Body of pancreas (tissue), 4 donors: ENCODE measurements around the gene SPATA46. TPM values are rescaled to one million over a fixed set of nuclear protein-coding genes. Genes with fewer than 3 reads are reported as not detected.

Experiments
- ATAC-seq: fragments of 150-250 bp; one replicate; pipeline ENCODE4 v1.9.1; 2016
- DNase-seq, 4 donors: peaks; one replicate each; pipeline ENCODE4 v3.0.0-alpha.2; 2019
- H3K27ac ChIP-seq, 4 donors: fragments of 200-600 bp; sonication (generic); 1 replicate in 3 of 4; 2 replicates in 1 of 4; pipeline versions ENCODE4 v1.5.1 to v1.6.1; 2016 to 2019; ENCODE audit warnings: mild to moderate bottlenecking in 1 of 4, mixed read lengths in 1 of 4, moderate library complexity in 1 of 4
- H3K27me3 ChIP-seq, 2 donors: fragments of 200-600 bp; sonication (generic); one replicate each; pipeline ENCODE4 v1.6.0; 2016; ENCODE audit warnings: mild to moderate bottlenecking in 1 of 2
- H3K36me3 ChIP-seq, 2 donors: fragments of 200-600 bp; sonication (generic); replicated peaks in 1 of 2; 2 replicates each; pipeline ENCODE4 v1.5.1; 2016; ENCODE audit warnings: low read depth in 2 of 2; ENCODE audit not compliant: insufficient read depth in 1 of 2
- H3K4me1 ChIP-seq: fragments of 200-600 bp; sonication (generic); one replicate; pipeline ENCODE4 v1.6.0; 2016
- H3K4me3 ChIP-seq, 2 donors: fragments of 200-600 bp; sonication (generic); 1 replicate in 1 of 2; 2 replicates in 1 of 2; pipeline ENCODE4 v1.5.1; 2016 to 2019
- H3K9me3 ChIP-seq, 3 donors: fragments of 200-600 bp; sonication (generic); 1 replicate in 2 of 3; 2 replicates in 1 of 3; pipeline ENCODE4 v1.5.1; 2016
- CTCF ChIP-seq, 7 experiments: fragments of 450-650 bp in 4 of 7; fragments of 200-600 bp in 3 of 7; sonication (generic) in 3 of 7; IDR thresholded peaks; one replicate each; pipeline ENCODE4 v1.5.1; 2016 to 2019; ENCODE audit warnings: antibody characterized with exemption in 7 of 7
- POLR2A ChIP-seq, 3 donors: fragments of 450-650 bp; IDR thresholded peaks; one replicate each; pipeline ENCODE4 v1.6.1; 2016; ENCODE audit warnings: antibody characterized with exemption in 3 of 3, mild to moderate bottlenecking in 2 of 3
- WGBS, 2 donors: methylation state at CpG; one replicate each; pipeline ENCODE4 v1.1.5; 2017; 5-methylcytosine and 5-hydroxymethylcytosine counted together
- intact Hi-C: fragments of 100-400 bp; cut with DNase I; formaldehyde crosslinking; loops from one replicate; pipeline ENCODE4 v1.15.1; 2023
- total RNA-seq, 2 donors: library from RNA; depleted of rRNA; stranded (reverse); fragments of >200 nt; gene quantifications; one replicate each; pipeline ENCODE4 v1.1.0, GENCODE V29; 2016

SPATA46 gene
- total RNA-seq, 2 donors from 2014 or later: not detected

DNA sequence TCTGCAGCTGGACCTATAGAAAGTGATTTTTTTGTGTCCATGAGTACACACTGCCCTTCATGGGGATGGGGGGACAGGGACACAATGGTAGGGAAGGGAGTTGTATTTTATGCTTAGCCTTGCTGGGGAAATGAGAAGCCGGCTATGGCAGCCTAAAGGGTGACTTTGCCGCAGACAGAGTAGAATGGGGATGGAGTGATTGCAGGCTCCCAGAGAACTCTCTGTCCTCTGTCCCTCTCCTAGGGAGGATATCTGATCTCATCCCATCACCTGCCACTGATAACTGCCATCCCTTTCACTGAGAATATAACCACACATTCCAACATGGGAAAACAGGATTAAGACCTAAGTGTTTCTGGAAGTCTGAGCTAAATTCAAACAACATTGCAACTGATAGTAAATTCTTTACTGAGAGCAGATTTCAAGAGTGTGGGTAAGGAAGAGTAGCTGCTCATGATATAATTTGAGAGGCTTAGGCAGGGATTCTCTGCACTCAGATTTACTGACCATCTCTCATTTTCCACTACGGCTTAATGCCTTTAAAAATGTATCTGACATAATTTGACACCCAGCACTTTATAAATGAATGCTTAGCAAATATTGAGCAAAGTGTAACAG is 21.4 kb upstream of the SPATA46 start:
- intact Hi-C loops: no loop called here
- WGBS, 2 donors: 43% methylated on average over 3 of the region's 3 CpGs

GRCh38 chr1:162397039-162397448 is 20.4 kb upstream of the SPATA46 start:
- intact Hi-C loops: no loop called here
- TF ChIP-seq POLR2A (IDR thresholded peaks at IDR 0.05) (no peak), CTCF (IDR thresholded peaks at IDR 0.05) (no peak)
- ATAC-seq (no peak), DNase-seq (no peak)
- Histone ChIP-seq H3K4me3 (no peak overlapping the region), H3K9me3 (no peaks in the 10 kb centered on the region), H3K4me1 (no peaks in the 10 kb centered on the region), H3K36me3 (no peaks in the 10 kb centered on the region), H3K27me3 (no peaks in the 10 kb centered on the region), H3K27ac (no peak overlapping the region)
- WGBS, 2 donors: 84 to 86% methylated on average over 3 of the region's 3 CpGs

More for the DNA sequence above, 21.4 kb upstream of the SPATA46 start:
- Histone ChIP-seq H3K4me1 (no peaks in the 10 kb centered on the region), H3K9me3 (no peaks in the 10 kb centered on the region), H3K27ac (no peak overlapping the region), H3K4me3 (no peak overlapping the region), H3K27me3 (no peaks in the 10 kb centered on the region), H3K36me3 (no peaks in the 10 kb centered on the region)
- TF ChIP-seq POLR2A (IDR thresholded peaks at IDR 0.05) (no peak), CTCF (IDR thresholded peaks at IDR 0.05) (no peak)
- no peak for DNase-seq
- no peak for ATAC-seq

- ATAC-seq: no peak
- WGBS, 2 donors: 62 to 64% methylated on average over 3 of the region's 3 CpGs
These were observed 19.7 kb upstream of the SPATA46 start for GRCh38 chr1:162396201-162396906.

DNA sequence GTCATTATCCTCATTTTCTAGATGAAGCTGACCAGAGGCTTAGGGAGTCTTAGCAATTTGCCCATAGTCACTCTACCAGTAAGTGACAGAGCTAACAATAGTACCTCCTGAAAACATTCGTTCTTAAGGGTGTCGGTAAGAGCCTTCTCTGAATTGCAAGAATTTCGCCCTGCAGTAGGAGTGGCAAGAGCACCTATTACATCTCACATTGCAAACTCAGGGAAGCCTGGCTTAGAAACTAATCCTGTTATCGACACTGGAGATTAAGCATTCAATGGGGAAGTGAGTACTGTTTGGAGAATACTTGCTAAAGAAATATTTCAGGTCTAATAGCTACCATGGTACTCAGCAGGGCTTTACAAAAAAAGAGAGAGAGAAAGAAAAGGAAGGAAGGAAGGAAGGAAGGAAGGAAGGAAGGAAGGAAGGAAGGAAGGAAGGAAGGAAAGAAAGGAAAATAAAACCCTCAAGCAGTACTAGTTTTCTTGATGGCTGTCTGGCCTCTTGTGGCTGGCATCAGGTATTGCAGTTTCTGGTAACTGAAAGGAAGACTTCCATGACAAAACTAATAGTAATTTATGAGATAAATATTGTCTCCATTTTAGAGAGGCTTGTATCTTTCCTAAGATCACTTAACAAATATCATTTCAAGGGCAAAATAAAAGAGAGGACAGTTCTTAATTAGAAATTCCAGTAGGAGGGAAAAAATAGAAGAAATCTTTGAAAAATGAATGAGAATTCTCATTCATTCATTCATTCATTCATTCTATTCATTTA is 15.3 kb upstream of the SPATA46 start:
- no peaks in the 10 kb centered on the region for H3K4me1 ChIP-seq
- ATAC-seq: peak; percentile 50
- H3K27me3 ChIP-seq: no peaks in the 10 kb centered on the region
- no peaks in the 10 kb centered on the region for H3K36me3 ChIP-seq
- TF ChIP-seq CTCF (IDR thresholded peaks at IDR 0.05) (peak; percentile 44 to 96 (median 76)), POLR2A (IDR thresholded peaks at IDR 0.05) (no peak)
- no peak overlapping the region for H3K27ac ChIP-seq
- H3K4me3 ChIP-seq: no peak overlapping the region
- WGBS, 2 donors: 26 to 27% methylated on average over 4 of the region's 4 CpGs
- no peaks in the 10 kb centered on the region for H3K9me3 ChIP-seq
- intact Hi-C loops: no loop called here
- DNase-seq: peak in 3 of 4 donors; percentile 24 to 50 (median 45)

More at GRCh38 chr1:162396201-162396906, 19.7 kb upstream of the SPATA46 start:
- Histone ChIP-seq H3K27ac (no peak overlapping the region), H3K4me3 (no peak overlapping the region), H3K9me3 (no peaks in the 10 kb centered on the region), H3K4me1 (no peaks in the 10 kb centered on the region), H3K36me3 (no peaks in the 10 kb centered on the region), H3K27me3 (no peaks in the 10 kb centered on the region)
- intact Hi-C loops: no loop called here
- no peak for TF ChIP-seq CTCF (IDR thresholded peaks at IDR 0.05)
- TF ChIP-seq POLR2A (IDR thresholded peaks at IDR 0.05): no peak
- no peak for DNase-seq
